PC-9 (cell line): Measurements from ENCODE around the gene GRAP2.

Experiments used
- CTCF ChIP-seq: fragments of 200-600 bp; sonication (generic); conservative IDR thresholded peaks from 2 replicates; pipeline ENCODE4 v1.6.1; 2017; ENCODE audit warnings: mixed run types, antibody characterized with exemption, mild to moderate bottlenecking, moderate library complexity
- EZH2 ChIP-seq: fragments of 200-600 bp; sonication (generic); IDR thresholded peaks from 2 replicates; pipeline ENCODE4 v1.8.0; 2017; ENCODE audit warnings: antibody characterized with exemption, low read depth

DNA sequence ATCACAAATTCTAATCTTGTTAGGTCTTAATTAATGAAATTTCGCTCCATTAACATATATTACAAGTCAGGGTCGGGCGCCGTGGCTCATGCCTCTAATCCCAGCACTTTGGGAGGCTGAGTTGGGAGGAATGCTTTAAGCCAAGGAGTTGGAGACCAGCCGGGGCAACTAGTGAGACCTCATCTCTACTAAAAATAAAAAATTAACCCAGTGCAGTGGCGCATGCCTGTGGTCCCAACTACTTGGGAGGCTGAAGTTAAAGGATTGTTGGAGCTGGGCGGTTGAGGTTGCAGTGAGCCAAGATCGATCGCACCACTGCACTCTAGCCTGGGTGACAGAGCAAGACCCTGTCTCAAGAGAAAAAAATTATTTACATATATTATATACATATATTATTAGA is 61.2 kb downstream of the GRAP2 start:
- TF ChIP-seq EZH2 (no peak), CTCF (no peak)
